Thyroid gland (tissue), 4 donors: ENCODE results near the gene LDAF1.

Experiments
- CTCF ChIP-seq, 6 experiments: fragments of 200-600 bp in 3 of 6; fragments of 450-650 bp in 3 of 6; sonication (generic) in 3 of 6; IDR thresholded peaks; one replicate each; pipeline ENCODE4 v1.5.1; 2016 to 2019; ENCODE audit warnings: antibody characterized with exemption in 6 of 6, mild to moderate bottlenecking in 2 of 6, inconsistent platforms in 1 of 6, moderate library complexity in 1 of 6
- POLR2A ChIP-seq, 2 donors: fragments of 450-650 bp; IDR thresholded peaks; one replicate each; pipeline ENCODE4 v1.6.1; 2017; ENCODE audit warnings: antibody characterized with exemption in 2 of 2, mild to moderate bottlenecking in 2 of 2, moderate library complexity in 1 of 2

- TF ChIP-seq CTCF (IDR thresholded peaks at IDR 0.05) (no peak), POLR2A (IDR thresholded peaks at IDR 0.05) (no peak)
Observed at GRCh38 chr16:21117567-21117966, 40.9 kb upstream of the LDAF1 start.
